IMR-90 (cell line): ENCODE data around the gene DDAH2. TPM values are rescaled to one million over a fixed set of nuclear protein-coding genes. Genes with fewer than 3 reads are reported as not detected.

ENCODE experiments used
- ATAC-seq: fragments of 200-7000 bp; cut with Tn5 transposase; 2 replicates; pipeline ENCODE4 v1.9.1; 2020; ENCODE audit warnings: low read depth, mild to moderate bottlenecking, moderate library complexity
- BruUV-seq: library from RNA; stranded (reverse); fragments of 400-500 nt; replicated peaks from 2 replicates; lab custom pipeline; 2021; lab: Mats Ljungman, UMichigan
- CTCF ChIA-PET: fragments of 300-600 bp; formaldehyde crosslinking; extraction: SDS; loops from one replicate; lab custom pipeline; 2021; ENCODE audit warnings: antibody characterized with exemption; lab: Yijun Ruan, JAX
- POLR2A ChIA-PET: fragments of 300-600 bp; sonication (Branson Sonifier 250); formaldehyde crosslinking; loops from one replicate; lab custom pipeline; 2022; ENCODE audit warnings: antibody characterized with exemption; ENCODE audit not compliant: unreplicated experiment; lab: Charles Lee
- DNase-seq: peaks from one replicate; pipeline ENCODE4 v3.0.0; 2013
- H2AFZ ChIP-seq: replicated peaks from 2 replicates; pipeline ENCODE3; 2013; ENCODE audit warnings: low read length, mild to moderate bottlenecking; ENCODE audit not compliant: poor library complexity
- H2AK5ac ChIP-seq: 2 replicates; pipeline ENCODE4 v1.6.1; 2013; ENCODE audit warnings: low read depth, low read length, inconsistent platforms
- H2AK9ac ChIP-seq: replicated peaks from 2 replicates; pipeline ENCODE3; 2013; ENCODE audit warnings: mild to moderate bottlenecking, low read depth, low read length, moderate library complexity; ENCODE audit not compliant: poor library complexity
- H2BK120ac ChIP-seq: 2 replicates; pipeline ENCODE4 v1.6.1; 2013; ENCODE audit warnings: low read depth, low read length, inconsistent platforms
- H2BK15ac ChIP-seq: 3 replicates; pipeline ENCODE4 v1.6.1; 2013; ENCODE audit warnings: low read depth, low read length, inconsistent platforms
- H2BK20ac ChIP-seq: 2 replicates; pipeline ENCODE4 v1.6.1; 2013; ENCODE audit warnings: low read depth, mild to moderate bottlenecking, inconsistent platforms, low read length, moderate library complexity
- H2BK5ac ChIP-seq: 2 replicates; pipeline ENCODE4 v1.6.1; 2013; ENCODE audit warnings: mild to moderate bottlenecking, low read depth, low read length, inconsistent platforms; ENCODE audit not compliant: poor library complexity, severe bottlenecking
- H3K14ac ChIP-seq: replicated peaks from 2 replicates; pipeline ENCODE4 v1.6.1; 2013; ENCODE audit warnings: low read depth, low read length, inconsistent platforms
- H3K18ac ChIP-seq: 2 replicates; pipeline ENCODE4 v1.6.1; 2013; ENCODE audit warnings: low read depth, low read length, control low read depth
- H3K23ac ChIP-seq: 2 replicates; pipeline ENCODE4 v1.6.1; 2013; ENCODE audit warnings: low read depth, low read length, inconsistent platforms
- H3K27ac ChIP-seq: 2 replicates; pipeline ENCODE4 v1.5.1; 2013; ENCODE audit warnings: mild to moderate bottlenecking, control low read depth, low read length; ENCODE audit not compliant: insufficient read depth
- H3K27me3 ChIP-seq: 2 replicates; pipeline ENCODE4 v1.6.1; 2013; ENCODE audit warnings: low read length; ENCODE audit not compliant: control insufficient read depth, insufficient read depth
- H3K36me3 ChIP-seq: 2 replicates; pipeline ENCODE4 v1.6.1; 2013; ENCODE audit warnings: low read length, mixed read lengths; ENCODE audit not compliant: control insufficient read depth, insufficient read depth
- H3K4ac ChIP-seq: 2 replicates; pipeline ENCODE4 v1.6.1; 2013; ENCODE audit warnings: low read depth, low read length, inconsistent platforms
- H3K4me1 ChIP-seq: 2 replicates; pipeline ENCODE4 v1.6.1; 2013; ENCODE audit warnings: low read length, mixed read lengths; ENCODE audit not compliant: control insufficient read depth, insufficient read depth
- H3K4me2 ChIP-seq: 2 replicates; pipeline ENCODE4 v1.6.1; 2013; ENCODE audit warnings: low read depth, mild to moderate bottlenecking, control low read depth, low read length, moderate library complexity
- H3K4me3 ChIP-seq: 2 replicates; pipeline ENCODE4 v1.5.1; 2013; ENCODE audit warnings: low read depth, mild to moderate bottlenecking, control low read depth, low read length, moderate library complexity; ENCODE audit not compliant: insufficient read depth
- H3K56ac ChIP-seq: 2 replicates; pipeline ENCODE4 v1.6.1; 2013; ENCODE audit warnings: low read length, inconsistent platforms; ENCODE audit not compliant: insufficient read depth; ENCODE audit errors: extremely low read depth
- H3K79me1 ChIP-seq, 2 experiments: 2 replicates each; pipeline ENCODE4 v1.6.1; 2013; ENCODE audit warnings: low read length in 2 of 2, inconsistent platforms in 1 of 2, low read depth in 1 of 2
- H3K9ac ChIP-seq: 2 replicates; pipeline ENCODE4 v1.6.1; 2013; ENCODE audit warnings: low read depth, low read length, control low read depth
- H3K9me1 ChIP-seq: 2 replicates; pipeline ENCODE4 v1.6.1; 2013; ENCODE audit warnings: low read length, inconsistent platforms; ENCODE audit not compliant: insufficient read depth
- H3K9me3 ChIP-seq: 2 replicates; pipeline ENCODE4 v1.6.1; 2013; ENCODE audit warnings: low read length; ENCODE audit not compliant: control insufficient read depth, insufficient read depth
- H4K20me1 ChIP-seq: 2 replicates; pipeline ENCODE4 v1.6.1; 2013; ENCODE audit warnings: low read length, inconsistent platforms; ENCODE audit not compliant: insufficient read depth
- H4K5ac ChIP-seq: 2 replicates; pipeline ENCODE4 v1.6.1; 2013; ENCODE audit warnings: mild to moderate bottlenecking, low read depth, low read length, control low read depth
- H4K8ac ChIP-seq, 2 experiments: 2 replicates each; pipeline ENCODE4 v1.6.1; 2013; ENCODE audit warnings: low read depth in 2 of 2, low read length in 2 of 2, control low read depth in 1 of 2, inconsistent platforms in 1 of 2
- H4K91ac ChIP-seq: 2 replicates; pipeline ENCODE4 v1.6.1; 2013; ENCODE audit warnings: low read depth, low read length, inconsistent platforms; ENCODE audit not compliant: insufficient read depth
- BHLHE40 ChIP-seq: fragments of 150-350 bp; IDR thresholded peaks from 2 replicates; pipeline ENCODE4 v1.6.1; 2016; ENCODE audit warnings: mild to moderate bottlenecking, low read depth, low read length
- FOS ChIP-seq: fragments of 150-350 bp; IDR thresholded peaks from 2 replicates; pipeline ENCODE4 v1.6.1; 2016; ENCODE audit warnings: low read depth, low read length
- MAFK ChIP-seq: IDR thresholded peaks from 2 replicates; pipeline ENCODE4 v1.6.1; 2012; ENCODE audit warnings: low read depth, low read length, improper control_type of control experiment
- NFE2L2 ChIP-seq: fragments of 150-350 bp; IDR thresholded peaks from 2 replicates; pipeline ENCODE4 v1.6.1; 2016; ENCODE audit warnings: low read depth, mild to moderate bottlenecking, low read length
- RFX5 ChIP-seq: IDR thresholded peaks from 2 replicates; pipeline ENCODE4 v1.8.0; 2012; ENCODE audit warnings: low read depth, mild to moderate bottlenecking, low read length, moderate library complexity
- WGBS, 2 experiments: methylation state at CpG; one replicate each; pipeline versions ENCODE4 v1.1.5 to v1.1.7; 2013; ENCODE audit warnings: missing lambda C conversion rate in 2 of 2; ENCODE audit not compliant: insufficient read length in 1 of 2; ENCODE audit errors: extremely low coverage in 2 of 2; 5-methylcytosine and 5-hydroxymethylcytosine counted together
- dilution Hi-C: fragments of 300-500 bp; cut with HindIII; formaldehyde crosslinking; loops from one replicate; pipeline ENCODE4 v1.14.3; 2018; ENCODE audit warnings: low sequenced_read_pairs; ENCODE audit not compliant: unreplicated experiment
- in situ Hi-C: fragments of 300-500 bp; cut with MboI; formaldehyde crosslinking; loops from 3 replicates; pipeline ENCODE4 v1.14.3; 2019; ENCODE audit warnings: low sequenced_read_pairs, inconsistent platforms, mixed read lengths
- intact Hi-C: fragments of 100-400 bp; cut with micrococcal nuclease; formaldehyde crosslinking; loops from 2 replicates; pipeline ENCODE4 v1.10.0; 2022
- polyA plus RNA-seq, 3 experiments: library from polyadenylated mRNA; depleted of rRNA; stranded (reverse); fragments of >200 nt; gene quantifications; 2 replicates each; pipeline ENCODE4 v1.2.3, GENCODE V29; 2012; ENCODE audit warnings: low replicate concordance in 1 of 3
- total RNA-seq: library from RNA; depleted of rRNA; stranded (reverse); fragments of >200 nt; gene quantifications from 2 replicates; pipeline ENCODE4 v1.2.3, GENCODE V29; 2012
- TF ChIP-seq, protein P1 (sequence below): fragments of 150-350 bp; IDR thresholded peaks from 2 replicates; pipeline ENCODE4 v1.6.1; 2016; ENCODE audit warnings: low read depth, mild to moderate bottlenecking, low read length, moderate library complexity, borderline replicate concordance

The DDAH2 gene
- total and polyA plus RNA-seq, 2 of the 4 experiments (the other 2 are of a cell fraction): 40.7 to 57.9 TPM

DNA sequence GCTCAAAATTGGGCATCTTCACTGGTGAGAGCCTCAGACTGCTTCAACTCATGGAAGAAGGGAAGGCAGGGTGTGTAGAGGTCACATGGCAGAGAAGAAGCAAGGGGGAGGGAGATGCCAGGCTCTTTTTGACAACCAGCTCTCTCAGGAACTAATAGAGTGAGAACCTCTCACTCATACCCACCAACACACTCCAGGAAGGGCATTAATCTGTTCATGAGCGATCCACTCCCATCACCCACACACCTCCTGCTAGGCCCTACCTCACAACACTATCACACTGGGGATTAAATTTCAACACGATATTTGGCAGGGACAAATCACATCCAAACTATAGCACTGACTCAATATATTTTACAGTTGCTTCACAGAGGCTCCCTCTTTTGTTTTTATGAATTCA is 12.7 kb upstream of the DDAH2 start:
- POLR2A ChIA-PET: no interaction called here
- no peak overlapping the region for H3K14ac ChIP-seq

More for the DNA sequence above, 12.7 kb upstream of the DDAH2 start:
- no peak for ATAC-seq
- dilution Hi-C loops: no loop called here
- intact Hi-C loops: no loop called here
- H3K4me3 ChIP-seq: no peak overlapping the region
- peaks cover 10% of the 10 kb centered on the region for H3K4me1 ChIP-seq
- peaks cover 10 to 40% of the 10 kb centered on the region in 2 experiments; a peak in 3 of 4 replicates for H3K79me1 ChIP-seq
- no peak overlapping the region for H3K9ac ChIP-seq
- no peaks in the 10 kb centered on the region for H3K27me3 ChIP-seq
- TF ChIP-seq, protein P1, sequence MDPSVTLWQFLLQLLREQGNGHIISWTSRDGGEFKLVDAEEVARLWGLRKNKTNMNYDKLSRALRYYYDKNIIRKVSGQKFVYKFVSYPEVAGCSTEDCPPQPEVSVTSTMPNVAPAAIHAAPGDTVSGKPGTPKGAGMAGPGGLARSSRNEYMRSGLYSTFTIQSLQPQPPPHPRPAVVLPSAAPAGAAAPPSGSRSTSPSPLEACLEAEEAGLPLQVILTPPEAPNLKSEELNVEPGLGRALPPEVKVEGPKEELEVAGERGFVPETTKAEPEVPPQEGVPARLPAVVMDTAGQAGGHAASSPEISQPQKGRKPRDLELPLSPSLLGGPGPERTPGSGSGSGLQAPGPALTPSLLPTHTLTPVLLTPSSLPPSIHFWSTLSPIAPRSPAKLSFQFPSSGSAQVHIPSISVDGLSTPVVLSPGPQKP: no peak
- TF ChIP-seq RFX5 (no peak), MAFK (no peak), FOS (no peak), BHLHE40 (no peak), NFE2L2 (no peak)
- no peaks in the 10 kb centered on the region for H4K20me1 ChIP-seq
- H2BK15ac ChIP-seq: no peak overlapping the region
- no peak overlapping the region for H3K4me2 ChIP-seq
- H3K27ac ChIP-seq: no peak overlapping the region
- no peaks in the 10 kb centered on the region for H3K9me3 ChIP-seq
- H4K5ac ChIP-seq: no peak overlapping the region
- BruUV-seq: no TSS peak
- H2AFZ ChIP-seq: no peak overlapping the region
- WGBS, 2 experiments: no CpG with 5 or more reads among the region's 2 CpGs
- CTCF ChIA-PET: no interaction called here
- H2AK9ac ChIP-seq: peak overlapping the region; percentile 47
- no peak overlapping the region for H4K91ac ChIP-seq
- H3K56ac ChIP-seq: no peak overlapping the region
- H2BK120ac ChIP-seq: no peak overlapping the region
- H2BK5ac ChIP-seq: no peak overlapping the region
- H3K4ac ChIP-seq: no peak overlapping the region
- H3K23ac ChIP-seq: no peak overlapping the region
- peaks cover 9% of the 10 kb centered on the region for H3K9me1 ChIP-seq
- no peak overlapping the region for H4K8ac ChIP-seq
- no peak overlapping the region for H3K18ac ChIP-seq
- H2AK5ac ChIP-seq: no peak overlapping the region
- DNase-seq: no peak
- peaks cover 3% of the 10 kb centered on the region for H3K36me3 ChIP-seq
- in situ Hi-C loops: no loop called here
- H2BK20ac ChIP-seq: no peak overlapping the region
